ENCODE results near the gene CISH. TPM values are rescaled to one million over a fixed set of nuclear protein-coding genes. Genes with fewer than 3 reads are reported as not detected.

The CISH gene
- total RNA-seq, 2 donors from 2014 or later, result 4.7 to 9.9 TPM

GRCh38 chr3:50657407-50657806, 45.8 kb upstream of the CISH start:
- Histone ChIP-seq H3K9me3 (no peaks in the 10 kb centered on the region), H3K36me3 (no peaks in the 10 kb centered on the region), H3K27ac (no peak overlapping the region), H3K27me3 (no peaks in the 10 kb centered on the region), H3K4me1 (peaks cover 0 to 4% of the 10 kb centered on the region in 2 donors), H3K4me3 (no peak overlapping the region)
- DNase-seq (ENCODE audit: low spot score), result no peak
- TF ChIP-seq, protein P1, sequence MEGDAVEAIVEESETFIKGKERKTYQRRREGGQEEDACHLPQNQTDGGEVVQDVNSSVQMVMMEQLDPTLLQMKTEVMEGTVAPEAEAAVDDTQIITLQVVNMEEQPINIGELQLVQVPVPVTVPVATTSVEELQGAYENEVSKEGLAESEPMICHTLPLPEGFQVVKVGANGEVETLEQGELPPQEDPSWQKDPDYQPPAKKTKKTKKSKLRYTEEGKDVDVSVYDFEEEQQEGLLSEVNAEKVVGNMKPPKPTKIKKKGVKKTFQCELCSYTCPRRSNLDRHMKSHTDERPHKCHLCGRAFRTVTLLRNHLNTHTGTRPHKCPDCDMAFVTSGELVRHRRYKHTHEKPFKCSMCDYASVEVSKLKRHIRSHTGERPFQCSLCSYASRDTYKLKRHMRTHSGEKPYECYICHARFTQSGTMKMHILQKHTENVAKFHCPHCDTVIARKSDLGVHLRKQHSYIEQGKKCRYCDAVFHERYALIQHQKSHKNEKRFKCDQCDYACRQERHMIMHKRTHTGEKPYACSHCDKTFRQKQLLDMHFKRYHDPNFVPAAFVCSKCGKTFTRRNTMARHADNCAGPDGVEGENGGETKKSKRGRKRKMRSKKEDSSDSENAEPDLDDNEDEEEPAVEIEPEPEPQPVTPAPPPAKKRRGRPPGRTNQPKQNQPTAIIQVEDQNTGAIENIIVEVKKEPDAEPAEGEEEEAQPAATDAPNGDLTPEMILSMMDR (IDR thresholded peaks at IDR 0.05), result no peak

- H3K9me3 ChIP-seq, result no peaks in the 10 kb centered on the region
- no peaks in the 10 kb centered on the region for H3K36me3 ChIP-seq
- peaks cover 0 to 12% of the 10 kb centered on the region in 2 donors for H3K4me1 ChIP-seq
- no peaks in the 10 kb centered on the region for H3K27me3 ChIP-seq
- TF ChIP-seq, protein P1 (IDR thresholded peaks at IDR 0.05), result no peak
- H3K27ac ChIP-seq, result no peak overlapping the region
- no peak for DNase-seq (ENCODE audit: low spot score)
- H3K4me3 ChIP-seq, result no peak overlapping the region
Measured at GRCh38 chr3:50656417-50657195, 45.0 kb upstream of the CISH start.

GRCh38 chr3:50655009-50655830, 43.6 kb upstream of the CISH start:
- DNase-seq (ENCODE audit: low spot score), result no peak
- TF ChIP-seq, protein P1 (IDR thresholded peaks at IDR 0.05), result no peak
- no peaks in the 10 kb centered on the region for H3K9me3 ChIP-seq
- H3K27me3 ChIP-seq, result no peaks in the 10 kb centered on the region
- no peak overlapping the region for H3K4me3 ChIP-seq
- peaks cover 0 to 20% of the 10 kb centered on the region in 2 donors for H3K4me1 ChIP-seq
- no peak overlapping the region for H3K27ac ChIP-seq
- H3K36me3 ChIP-seq, result no peaks in the 10 kb centered on the region

DNA sequence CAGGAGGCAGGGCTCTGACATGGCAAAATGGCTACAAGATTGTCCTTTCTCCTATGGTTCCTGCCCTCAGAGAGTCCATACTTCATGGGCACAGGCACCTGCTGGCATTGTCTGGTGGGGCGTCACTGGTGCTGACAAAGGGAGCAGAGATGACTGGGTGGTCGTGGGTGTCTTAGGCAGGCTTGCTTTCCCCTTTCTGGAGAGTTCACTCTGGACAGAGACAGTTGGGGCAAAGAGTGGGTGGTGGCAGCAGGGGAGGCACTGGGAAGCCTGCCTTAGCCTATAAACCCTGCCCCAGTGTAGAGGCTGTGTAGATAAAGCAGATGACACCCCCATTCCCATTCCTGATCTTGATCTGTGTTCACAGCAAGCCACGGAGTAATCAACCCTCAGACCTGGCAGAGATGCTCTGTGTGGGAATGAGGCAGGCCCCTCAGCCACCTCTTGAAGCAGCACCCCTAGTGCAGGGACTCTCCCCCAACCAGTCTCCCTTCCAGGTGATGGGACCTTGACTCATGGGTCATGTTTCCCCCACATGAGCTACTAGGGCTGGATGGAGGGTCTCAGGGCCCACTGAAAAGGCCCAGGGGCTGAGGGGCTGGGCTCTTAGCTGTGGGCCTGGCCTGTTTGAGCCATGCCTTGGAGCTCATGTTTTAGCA, 42.5 kb upstream of the CISH start:
- no peak for DNase-seq (ENCODE audit: low spot score)

GRCh38 chr3:50652709-50653108, 41.1 kb upstream of the CISH start:
- DNase-seq (ENCODE audit: low spot score), result no peak
- peaks cover 0 to 41% of the 10 kb centered on the region in 2 donors for H3K4me1 ChIP-seq
- H3K27ac ChIP-seq, result peak overlapping the region; percentile 60 to 83

More for the DNA sequence above, 42.5 kb upstream of the CISH start:
- Histone ChIP-seq H3K36me3 (no peaks in the 10 kb centered on the region), H3K27me3 (no peaks in the 10 kb centered on the region), H3K27ac (no peak overlapping the region), H3K4me1 (peaks cover 0 to 28% of the 10 kb centered on the region in 2 donors), H3K4me3 (no peak overlapping the region), H3K9me3 (no peaks in the 10 kb centered on the region)
- TF ChIP-seq, protein P1 (IDR thresholded peaks at IDR 0.05), result no peak

More at GRCh38 chr3:50652709-50653108, 41.1 kb upstream of the CISH start:
- no peaks in the 10 kb centered on the region for H3K9me3 ChIP-seq
- no peak overlapping the region for H3K4me3 ChIP-seq
- H3K27me3 ChIP-seq, result no peaks in the 10 kb centered on the region
- TF ChIP-seq, protein P1 (IDR thresholded peaks at IDR 0.05), result peak in 1 of 2 donors; percentile 55
- H3K36me3 ChIP-seq, result peaks cover 10% of the 10 kb centered on the region

Measured in right atrium auricular region (tissue), 2 donors.